Bone marrow (tissue), 2 donors: Measurements from ENCODE around the gene GPR158.

ENCODE experiments used
- DNase-seq, 2 donors: peaks; one replicate each; lab custom pipeline; 2025; lab: John Stamatoyannopoulos, UW

Gene GPR158

DNA sequence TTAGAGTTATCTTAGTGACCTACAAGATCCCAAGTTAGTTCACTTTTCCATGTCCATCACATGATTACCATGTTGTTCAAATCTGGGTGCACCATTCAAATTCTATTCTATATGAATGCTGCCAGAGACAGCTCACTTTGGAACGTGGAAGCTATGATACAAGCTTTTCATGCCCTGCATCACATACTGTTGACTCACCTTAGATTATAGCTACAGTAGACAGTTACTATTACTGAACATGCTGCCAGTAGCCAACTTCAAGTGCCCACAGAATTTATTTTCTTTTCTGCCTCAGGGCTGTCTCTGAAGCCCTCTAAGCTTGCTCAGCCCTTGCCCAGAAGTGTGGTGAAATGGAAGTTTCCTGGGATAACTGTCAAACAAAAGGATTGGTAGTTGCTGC lies 231.1 kb downstream of the GPR158 start:
- DNase-seq: no peak

DNA sequence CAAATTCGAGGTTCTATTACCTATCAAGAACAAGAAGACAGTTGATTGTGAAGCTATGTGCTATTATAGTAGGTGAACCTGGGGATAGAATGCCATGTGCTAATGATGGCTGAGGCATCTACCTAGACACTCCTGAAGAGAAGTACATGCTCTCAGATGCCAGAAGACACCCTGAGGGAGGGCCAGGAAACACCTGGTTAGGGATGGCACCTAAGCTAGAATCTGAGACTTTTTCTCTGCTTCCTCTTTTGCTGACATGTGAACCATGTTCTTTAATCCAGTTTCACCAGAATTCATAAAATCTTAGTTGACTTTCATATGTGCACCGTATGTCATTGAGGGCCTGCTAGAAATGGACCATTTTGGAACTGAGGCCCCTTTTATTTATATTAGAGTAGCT lies 242.8 kb downstream of the GPR158 start:
- no peak for DNase-seq

DNA sequence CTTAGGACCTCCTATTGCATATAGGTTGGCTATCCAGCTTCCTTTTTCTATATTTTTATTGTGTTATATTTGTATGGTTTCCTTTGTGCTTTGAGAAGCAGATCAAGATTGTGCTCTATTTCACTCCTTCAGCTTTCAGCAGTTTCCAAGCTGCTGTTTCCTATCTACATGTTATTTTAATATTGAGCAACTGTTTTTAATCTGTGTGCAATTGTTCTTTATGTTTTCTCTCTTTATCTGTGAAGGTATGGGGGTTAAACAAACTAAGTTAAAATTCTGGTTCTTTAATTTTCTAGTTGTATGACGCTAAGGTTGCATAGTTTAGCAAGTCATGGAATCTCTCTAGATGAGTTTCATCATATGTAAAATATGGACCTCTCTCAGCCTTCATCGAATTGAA lies 251.0 kb downstream of the GPR158 start:
- no peak for DNase-seq

DNA sequence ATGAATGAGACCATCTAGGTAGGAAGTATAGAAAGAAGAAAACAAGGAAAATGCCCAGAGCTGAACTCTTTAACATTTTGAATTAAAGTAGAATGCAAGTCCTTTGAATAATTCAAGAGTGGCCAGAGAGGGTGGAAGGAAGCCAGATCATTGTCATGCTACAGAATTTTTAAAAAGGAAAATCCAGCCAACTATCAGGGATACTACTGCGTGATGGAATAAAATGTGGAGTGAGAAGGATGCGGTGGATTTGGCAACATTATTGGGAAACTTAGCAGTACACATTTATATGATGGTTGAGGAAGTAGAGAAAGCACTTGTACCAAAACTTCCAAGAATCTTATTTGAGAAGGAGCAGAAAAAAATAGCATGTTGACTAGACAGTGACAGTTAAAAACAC lies 261.6 kb downstream of the GPR158 start:
- no peak for DNase-seq

DNA sequence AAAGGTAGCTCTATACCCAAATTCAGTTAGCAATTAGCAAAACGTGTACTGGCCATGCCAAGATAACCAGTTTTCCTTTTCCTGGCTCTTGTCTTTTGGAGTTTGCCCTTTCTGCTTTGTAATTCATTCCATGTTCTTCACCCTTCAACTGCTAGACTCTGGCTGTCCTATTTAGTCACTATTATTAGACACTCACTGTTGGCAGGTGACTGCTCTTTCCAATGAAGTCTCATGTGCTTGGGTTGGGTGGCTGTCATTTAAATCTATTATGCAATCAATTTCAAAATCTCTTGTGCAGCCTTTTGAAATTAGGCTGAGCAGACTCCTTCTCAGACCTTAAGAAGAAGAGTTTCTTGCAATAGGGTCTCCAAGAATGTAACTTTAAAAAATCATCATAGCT lies 266.5 kb downstream of the GPR158 start:
- no peak for DNase-seq

DNA sequence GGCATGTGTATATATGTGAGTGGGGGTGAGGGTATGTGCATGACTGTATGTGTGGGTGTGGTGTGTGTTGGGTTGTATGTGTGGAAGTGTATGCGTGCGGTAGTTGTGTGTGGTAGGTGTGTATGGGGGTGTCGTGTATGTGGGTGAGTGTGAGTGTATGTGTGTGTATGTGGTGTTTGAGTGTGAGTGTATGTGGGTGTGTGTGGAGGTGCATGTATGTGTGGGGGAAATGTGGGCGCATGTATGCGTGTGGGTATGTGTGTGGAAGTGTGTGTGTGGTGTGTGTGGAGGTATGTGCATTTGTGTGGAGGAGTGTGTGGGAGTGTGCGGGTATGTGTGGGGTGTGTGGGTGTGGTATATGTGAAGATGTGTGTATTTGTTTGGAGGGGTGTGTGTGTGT lies 269.5 kb downstream of the GPR158 start:
- DNase-seq: no peak

DNA sequence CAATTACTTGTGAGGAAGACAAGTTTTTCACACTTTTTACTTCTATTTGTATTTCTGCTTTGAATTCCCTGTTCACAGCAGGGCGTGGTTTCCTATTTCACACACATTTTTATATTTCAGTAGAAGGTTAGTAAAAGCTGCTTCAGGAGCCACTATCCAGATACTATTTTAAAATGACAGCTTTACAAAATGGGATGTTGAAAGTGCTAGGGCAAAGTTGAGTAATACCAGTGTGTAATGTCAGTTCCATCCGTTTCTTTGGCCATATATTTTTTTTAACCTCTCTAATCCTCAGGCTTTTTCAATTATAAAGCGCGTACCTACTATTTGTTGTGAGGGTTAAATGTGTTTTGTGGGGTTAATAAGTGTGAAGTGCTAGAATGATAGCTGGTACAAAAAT lies 276.6 kb downstream of the GPR158 start:
- no peak for DNase-seq

DNA sequence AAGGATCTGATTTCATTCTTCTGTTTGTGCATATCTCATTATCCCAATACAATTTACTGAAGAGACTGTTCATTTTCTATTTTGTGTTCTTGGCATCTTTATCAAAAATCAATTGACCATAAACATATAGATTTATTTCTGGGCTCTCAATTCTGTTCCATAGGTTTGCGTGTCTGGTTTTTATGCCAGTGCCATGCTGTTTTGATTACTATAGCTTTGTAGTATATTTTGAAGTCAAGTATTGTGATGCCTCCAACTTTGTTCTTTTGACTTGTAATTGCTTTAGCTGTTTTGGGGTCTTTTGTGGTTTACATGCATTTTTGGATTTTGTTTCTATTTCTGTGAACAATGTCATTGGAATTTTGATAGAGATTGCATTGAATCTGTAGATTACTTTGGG lies 278.8 kb downstream of the GPR158 start:
- DNase-seq: no peak

DNA sequence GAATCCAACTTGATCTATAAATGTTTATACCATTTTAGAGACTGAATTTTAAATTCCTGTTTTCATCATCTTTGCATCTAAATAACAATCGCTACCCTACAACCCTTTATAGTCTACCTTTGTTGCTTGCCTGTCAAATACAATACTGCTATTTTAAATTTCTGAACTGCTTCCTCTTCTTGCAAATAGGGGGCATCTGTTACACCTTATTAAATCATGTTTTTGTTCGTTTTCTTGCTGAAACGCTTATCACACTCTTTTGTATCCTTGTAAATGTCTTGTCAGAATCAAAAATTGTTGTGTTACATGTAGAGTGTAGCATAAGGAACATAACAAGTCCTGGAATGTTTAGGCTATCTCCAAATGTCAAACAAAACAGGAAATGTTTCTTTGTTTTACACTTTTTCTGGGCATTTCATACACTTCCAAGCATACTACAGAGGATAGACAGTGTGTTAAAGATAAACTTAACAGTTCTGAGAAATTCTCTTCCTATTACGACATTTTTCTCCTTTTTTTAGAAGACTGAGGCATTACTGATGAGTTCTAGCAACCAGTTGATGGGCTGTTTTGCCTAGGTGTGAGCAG lies 281.3 kb downstream of the GPR158 start:
- DNase-seq: no peak

DNA sequence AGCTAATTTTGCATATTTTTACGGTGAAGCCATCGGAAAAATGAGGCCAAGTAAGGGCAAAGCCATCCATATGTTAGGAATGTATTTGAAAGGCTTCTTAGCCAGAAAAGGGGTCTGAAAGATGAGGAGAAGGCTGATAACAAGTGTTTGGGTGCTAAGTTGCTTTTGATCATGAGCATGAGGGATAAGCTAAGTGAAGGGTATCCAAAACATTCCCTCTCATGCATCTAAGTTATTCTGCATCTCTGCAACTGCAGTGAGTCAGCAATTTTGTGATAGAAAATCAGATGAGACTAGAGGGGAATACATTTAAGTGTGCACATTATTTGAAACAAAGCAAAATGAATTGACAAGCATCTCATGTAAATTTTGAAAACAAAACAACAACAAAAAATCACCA lies 282.8 kb downstream of the GPR158 start:
- no peak for DNase-seq

DNA sequence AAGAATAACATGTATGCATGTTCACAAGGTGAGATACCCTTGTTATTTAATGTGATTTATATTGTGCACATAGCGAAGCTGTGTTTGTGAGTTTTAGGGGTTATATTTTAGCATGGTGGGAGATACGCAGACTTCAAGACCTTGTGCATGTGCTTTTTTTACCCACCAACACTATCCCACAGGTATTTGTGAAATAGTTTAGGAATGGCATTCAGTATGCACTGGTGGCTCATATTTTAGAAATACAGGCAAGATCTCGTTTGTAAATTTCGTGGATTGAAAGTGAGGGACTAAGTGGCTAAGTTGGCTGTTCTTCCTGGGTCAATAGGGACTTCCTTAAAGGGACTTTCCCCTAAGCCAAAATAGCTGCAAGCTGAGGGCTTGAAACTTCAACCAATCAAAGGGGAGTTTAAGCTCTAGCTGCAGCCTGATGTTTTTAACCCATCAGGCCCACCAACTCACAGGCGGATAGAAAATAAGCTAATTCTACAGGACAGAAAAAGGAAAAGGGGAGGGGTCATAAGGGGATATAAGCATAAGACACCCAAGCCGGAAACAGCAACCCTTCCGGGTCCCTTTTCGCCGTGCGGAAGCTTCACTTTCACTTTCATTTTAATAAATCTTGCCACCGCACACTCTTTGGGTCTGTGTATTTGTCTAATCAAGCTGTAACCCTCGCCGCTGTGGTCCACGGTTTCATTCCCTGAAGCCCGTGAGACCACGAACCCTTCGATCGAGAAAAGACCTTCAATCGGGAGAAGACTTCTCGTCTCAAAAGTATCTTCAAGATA lies 291.0 kb downstream of the GPR158 start:
- DNase-seq: no peak

DNA sequence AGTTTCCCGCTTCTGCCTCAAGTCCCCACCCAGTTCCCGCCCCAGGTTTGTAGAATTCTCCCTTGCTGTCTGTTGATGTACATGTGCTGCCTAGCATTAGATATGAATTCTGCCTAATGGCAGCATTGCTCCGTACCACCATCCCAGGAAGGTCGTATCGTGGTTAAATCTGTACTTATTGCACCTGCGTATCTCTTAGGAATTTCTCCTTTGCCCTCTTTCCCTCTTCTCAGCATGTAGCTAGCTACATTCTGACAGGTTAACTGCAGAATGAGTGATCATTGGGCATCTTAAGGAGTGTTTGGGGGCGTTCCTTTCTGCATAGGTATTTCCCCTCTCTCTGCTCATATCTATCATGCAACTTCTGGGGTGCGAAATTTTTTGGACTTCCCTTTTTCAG lies 293.1 kb downstream of the GPR158 start:
- no peak for DNase-seq

DNA sequence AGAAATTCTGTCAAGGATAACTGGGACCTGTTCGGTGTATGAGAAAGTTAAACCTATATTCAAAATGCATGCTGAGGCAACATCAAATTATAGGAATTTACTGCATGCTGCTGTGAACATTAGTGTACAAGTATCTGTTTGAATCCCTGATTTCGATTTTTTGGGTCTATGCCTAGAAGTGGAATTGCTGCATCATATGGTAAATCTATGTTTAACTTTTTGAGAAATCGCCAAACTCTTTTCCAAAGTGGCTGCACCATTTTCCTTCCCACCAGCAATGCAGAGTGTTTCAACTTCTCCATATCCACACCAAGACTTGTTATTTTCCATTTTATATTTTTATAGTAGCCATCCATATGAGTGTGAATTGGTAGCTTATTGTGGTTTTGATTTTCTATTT lies 306.7 kb downstream of the GPR158 start:
- DNase-seq: no peak

DNA sequence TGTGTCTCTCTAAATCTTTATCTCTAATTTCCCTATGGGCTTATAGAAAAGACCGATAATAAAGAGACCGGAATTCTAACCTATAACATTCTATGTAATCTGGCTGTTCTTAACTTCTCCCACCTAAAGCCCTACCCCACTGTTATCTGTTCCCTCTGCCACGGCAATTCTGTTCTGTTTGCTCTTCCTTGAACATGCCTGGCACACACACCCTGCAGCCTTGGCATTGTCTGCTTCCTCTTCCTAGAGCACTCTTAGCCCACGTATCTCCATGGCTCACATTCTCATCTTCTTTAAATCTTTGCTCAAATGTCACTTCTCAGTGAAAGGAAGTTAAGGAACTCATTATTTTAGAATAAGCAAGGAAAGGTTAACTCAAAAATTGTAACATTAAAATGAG lies 309.2 kb downstream of the GPR158 start:
- DNase-seq: no peak

DNA sequence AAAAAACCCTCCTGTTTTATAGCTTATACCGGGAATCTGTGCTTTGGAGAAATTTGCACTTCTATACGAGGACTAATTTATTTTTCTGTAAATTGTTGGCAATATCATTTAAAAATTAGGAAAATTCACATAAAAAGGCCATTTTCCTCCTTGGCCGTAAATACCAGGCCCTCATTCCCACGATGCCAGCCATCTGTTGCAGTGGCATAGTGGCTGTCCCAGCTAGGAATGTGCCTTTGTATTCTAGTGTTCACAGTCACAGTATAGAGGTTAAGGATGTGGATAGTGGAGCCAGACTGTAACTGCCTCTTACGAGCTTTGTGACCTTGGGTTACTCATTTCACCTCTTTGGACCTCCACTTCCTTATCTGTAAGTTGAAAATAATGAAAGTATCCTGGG lies 312.5 kb downstream of the GPR158 start:
- no peak for DNase-seq

DNA sequence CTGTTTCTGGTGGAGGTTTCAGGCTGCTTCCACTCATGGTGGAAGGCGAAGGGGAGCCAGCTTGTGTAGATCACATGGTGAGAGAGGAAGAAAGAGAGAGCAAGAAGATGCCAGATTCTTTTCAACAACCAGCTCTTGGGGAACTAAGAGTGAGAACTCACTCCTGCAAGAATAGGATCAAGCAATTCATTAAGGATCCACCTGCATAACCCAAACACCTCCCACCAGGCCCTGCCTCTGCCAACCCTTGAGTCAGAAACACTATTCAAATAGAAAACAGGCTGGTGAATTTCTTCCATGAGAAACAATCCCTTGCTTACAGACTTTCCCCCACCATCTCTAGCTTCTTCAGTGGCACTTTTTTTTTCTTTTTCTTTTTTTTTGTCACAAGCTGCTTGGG lies 317.2 kb downstream of the GPR158 start:
- DNase-seq: no peak

DNA sequence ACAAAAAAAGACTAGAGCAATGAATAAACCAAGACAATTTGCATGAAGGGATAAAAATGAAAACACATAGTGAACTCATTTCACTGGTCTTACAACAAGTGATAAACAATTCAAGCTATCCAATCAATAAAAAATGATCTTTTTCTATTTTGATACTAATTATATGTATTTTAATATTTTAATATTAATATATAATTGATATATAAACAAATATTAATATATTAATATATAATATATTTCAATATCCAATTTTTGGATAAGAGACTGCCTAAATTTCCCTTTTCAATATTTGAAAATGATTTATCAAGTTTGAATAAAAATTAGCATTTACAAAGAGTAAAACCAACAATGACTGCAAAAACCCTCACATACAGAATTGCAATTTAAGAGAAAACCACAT lies 317.9 kb downstream of the GPR158 start:
- no peak for DNase-seq

DNA sequence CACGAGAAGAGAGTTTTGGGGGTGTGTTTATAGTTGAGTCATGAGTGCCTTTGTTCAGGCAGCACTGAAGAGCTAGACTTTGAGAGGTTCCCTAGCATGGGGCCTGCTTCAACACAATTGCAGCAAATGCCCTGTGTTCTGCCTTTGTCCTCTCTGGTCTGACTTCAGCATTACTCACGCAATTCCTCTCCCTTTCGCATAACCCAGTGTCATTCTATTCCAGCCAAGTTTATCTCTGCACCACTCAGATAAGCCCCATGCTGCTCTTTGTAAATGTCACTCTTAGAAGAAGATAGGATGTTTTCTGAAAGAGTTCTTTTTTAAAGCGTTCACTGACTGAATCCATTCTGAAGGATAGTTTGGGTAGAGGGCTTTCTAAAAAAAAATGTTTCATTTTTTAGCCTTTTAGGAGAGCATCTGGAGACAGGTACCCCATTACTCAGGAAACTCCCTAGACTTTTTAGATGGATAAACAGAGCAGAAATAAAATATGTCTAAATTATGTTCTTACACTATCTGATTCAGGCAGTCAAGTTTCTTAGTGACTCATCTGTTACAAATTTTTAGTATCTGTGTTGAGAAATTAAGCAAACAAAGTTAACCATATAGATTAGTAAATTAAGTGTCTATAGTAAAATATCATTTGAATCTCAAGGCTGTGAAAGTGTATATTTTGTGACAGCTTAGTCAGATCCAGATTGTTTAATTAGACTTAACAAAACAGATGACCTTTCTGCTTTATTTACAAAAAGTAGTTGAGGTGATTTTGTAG lies 318.5 kb downstream of the GPR158 start:
- DNase-seq: no peak

DNA sequence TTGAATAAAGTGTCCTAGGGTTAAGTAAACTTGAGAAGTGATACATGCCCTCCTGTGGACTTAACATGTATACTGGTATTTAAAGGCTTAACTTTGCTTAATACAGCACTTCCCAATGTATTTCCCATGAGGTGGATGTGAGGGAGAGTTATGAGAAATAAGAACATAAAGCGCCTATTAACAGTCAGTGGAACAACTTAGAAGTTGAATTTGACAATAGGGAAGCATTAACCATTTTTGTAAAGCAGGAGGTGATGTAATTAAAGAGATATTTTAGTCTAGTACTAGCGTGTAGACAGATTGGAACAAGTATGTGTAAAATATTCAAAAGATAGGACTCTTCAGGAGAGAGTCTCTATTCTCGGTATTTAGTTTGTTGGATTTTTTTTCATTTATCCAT lies 322.4 kb downstream of the GPR158 start:
- DNase-seq: no peak

DNA sequence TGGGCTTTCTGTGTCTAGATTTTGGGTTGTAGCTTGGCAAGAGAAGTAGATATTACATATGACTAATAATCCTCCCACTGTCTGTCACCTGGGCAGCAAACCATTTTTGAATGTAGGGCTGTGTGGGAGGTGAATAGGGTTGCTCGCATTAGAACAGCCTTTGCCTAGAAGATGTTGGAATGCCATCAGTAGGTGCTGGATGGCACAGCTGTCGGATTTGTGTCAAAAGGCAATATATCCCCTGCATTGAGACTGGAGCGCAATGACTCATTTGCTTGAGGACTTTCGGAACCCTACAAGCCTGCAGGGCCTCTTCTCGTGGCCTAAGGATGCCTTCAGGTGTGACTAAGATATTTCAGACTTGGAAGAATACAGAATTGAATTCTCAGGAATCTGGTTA lies 323.8 kb downstream of the GPR158 start:
- no peak for DNase-seq

DNA sequence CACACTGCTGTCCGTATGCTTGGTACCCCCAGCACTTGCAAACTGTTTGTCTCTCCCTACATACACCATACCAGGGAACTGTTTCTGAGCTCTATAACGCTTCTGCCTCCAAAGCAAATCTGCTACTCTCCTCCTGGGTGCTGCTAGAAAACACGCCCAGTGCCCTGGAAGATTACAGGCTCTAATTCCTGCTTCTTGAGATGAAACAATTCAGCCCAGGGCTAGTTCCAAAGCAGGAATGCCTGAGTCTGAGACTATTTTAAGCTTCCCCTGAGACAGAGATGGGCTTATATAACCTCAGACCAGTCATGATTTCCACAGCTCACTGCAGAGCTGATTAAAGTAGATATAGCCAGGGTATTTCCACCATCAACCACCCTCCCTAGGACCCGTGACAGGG lies 327.1 kb downstream of the GPR158 start:
- no peak for DNase-seq

DNA sequence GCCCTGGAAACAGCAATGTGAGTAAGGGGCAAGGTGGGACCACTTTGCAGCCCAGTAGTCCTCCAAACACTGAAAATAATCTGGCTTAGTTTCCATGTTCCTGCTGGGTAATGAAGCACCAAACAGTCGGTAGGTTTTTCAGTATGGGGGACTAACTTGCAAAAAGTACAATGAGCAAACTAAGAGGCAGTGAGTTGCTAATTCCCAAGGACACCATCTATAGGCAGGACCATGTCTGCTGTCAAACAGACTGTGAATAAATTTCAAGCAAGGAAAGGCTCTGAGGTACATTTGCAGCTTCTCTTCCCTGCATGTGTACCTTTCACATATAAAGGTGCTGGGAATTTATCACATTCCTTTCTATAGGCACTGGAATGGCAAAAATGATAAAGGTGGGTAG lies 327.7 kb downstream of the GPR158 start:
- no peak for DNase-seq

DNA sequence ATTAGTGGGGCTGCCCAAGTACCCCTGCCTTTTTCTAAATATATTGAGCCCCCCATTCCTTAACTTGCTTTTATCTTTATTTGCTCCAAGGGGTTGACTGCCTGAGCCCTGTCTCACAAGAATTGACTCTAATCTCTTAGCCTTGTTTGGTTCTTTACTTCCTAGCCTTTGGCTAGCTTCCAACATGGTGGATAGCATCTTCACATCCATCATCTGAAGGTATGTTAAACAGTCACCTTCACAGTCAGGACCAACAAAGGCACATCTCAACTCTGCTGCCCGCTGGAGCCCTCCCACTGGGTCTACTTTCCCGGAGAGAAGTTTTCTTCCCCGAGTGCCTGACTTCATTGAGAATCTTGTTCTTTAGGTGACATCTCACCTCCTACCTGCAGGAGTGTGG lies 329.5 kb downstream of the GPR158 start:
- DNase-seq: no peak
